Measurements from ENCODE around the gene LMO3.
A peak's percentile ranks its signal among the peaks of the same experiment; 100 is the strongest.

Gene LMO3

GRCh38 chr12:16607906-16608775 lies 2.2 kb upstream of the LMO3 start:
- no peak for DNase-seq (ENCODE audit: low read depth, low spot score)
- in situ Hi-C loops (cut with HindIII; ENCODE audit: low sequenced_read_pairs) = no loop called here
- H3K4me3 ChIP-seq (ENCODE audit: low read depth, low read length) = no peak overlapping the region
- TF ChIP-seq CTCF (IDR thresholded peaks at IDR 0.05; ENCODE audit: low read depth, low read length) = no peak

- H3K4me3 ChIP-seq (ENCODE audit: low read depth, low read length) = no peak overlapping the region
- no peak for TF ChIP-seq CTCF (IDR thresholded peaks at IDR 0.05; ENCODE audit: low read depth, low read length)
- in situ Hi-C loops (cut with HindIII; ENCODE audit: low sequenced_read_pairs) = no loop called here
- DNase-seq (ENCODE audit: low read depth, low spot score) = no peak
These were observed 1.0 kb upstream of the LMO3 start for GRCh38 chr12:16606991-16607390.

GRCh38 chr12:16606201-16606849 lies 363 bp upstream of the LMO3 start:
- TF ChIP-seq CTCF (IDR thresholded peaks at IDR 0.05; ENCODE audit: low read depth, low read length) = no peak
- in situ Hi-C loops (cut with HindIII; ENCODE audit: low sequenced_read_pairs) = no loop called here
- H3K4me3 ChIP-seq (ENCODE audit: low read depth, low read length) = peak overlapping the region; percentile 42

GRCh38 chr12:16605642-16606116 lies 283 bp downstream of the LMO3 start:
- peak overlapping the region; percentile 42 for H3K4me3 ChIP-seq (ENCODE audit: low read depth, low read length)

More at GRCh38 chr12:16606201-16606849, 363 bp upstream of the LMO3 start:
- peak; percentile 34 for DNase-seq (ENCODE audit: low read depth, low spot score)

GRCh38 chr12:16604596-16605252 lies 1.2 kb downstream of the LMO3 start:
- no peak for DNase-seq (ENCODE audit: low read depth, low spot score)
- in situ Hi-C loops (cut with HindIII; ENCODE audit: low sequenced_read_pairs) = no loop called here
- no peak for TF ChIP-seq CTCF (IDR thresholded peaks at IDR 0.05; ENCODE audit: low read depth, low read length)
- H3K4me3 ChIP-seq (ENCODE audit: low read depth, low read length) = peak overlapping the region; percentile 20

More at GRCh38 chr12:16605642-16606116, 283 bp downstream of the LMO3 start:
- in situ Hi-C loops (cut with HindIII; ENCODE audit: low sequenced_read_pairs) = no loop called here
- TF ChIP-seq CTCF (IDR thresholded peaks at IDR 0.05; ENCODE audit: low read depth, low read length) = no peak
- DNase-seq (ENCODE audit: low read depth, low spot score) = no peak

GRCh38 chr12:16603916-16604575 lies 1.9 kb downstream of the LMO3 start:
- in situ Hi-C loops (cut with HindIII; ENCODE audit: low sequenced_read_pairs) = no loop called here
- no peak for DNase-seq (ENCODE audit: low read depth, low spot score)
- H3K4me3 ChIP-seq (ENCODE audit: low read depth, low read length) = no peak overlapping the region
- no peak for TF ChIP-seq CTCF (IDR thresholded peaks at IDR 0.05; ENCODE audit: low read depth, low read length)

Data from astrocyte of the spinal cord (primary cell).